Spinal cord (tissue), 10 donors: ENCODE results near the gene HSF4. TPM values are rescaled to one million over a fixed set of nuclear protein-coding genes. Genes with fewer than 3 reads are reported as not detected.
A peak's percentile ranks its signal among the peaks of the same experiment; 100 is the strongest.

Source experiments
- DNase-seq, 6 donors: peaks; one replicate each; pipeline versions ENCODE4 v3.0.0 to v3.0.0-alpha.2; 2013 to 2015; ENCODE audit warnings: low spot score in 6 of 6, low read depth in 4 of 6
- H3K27ac ChIP-seq: one replicate; pipeline ENCODE4 v1.5.1; 2013; ENCODE audit warnings: low read depth, low read length, control low read depth
- H3K27me3 ChIP-seq: one replicate; pipeline ENCODE4 v1.6.1; 2013; ENCODE audit warnings: low read length; ENCODE audit not compliant: control insufficient read depth, insufficient read depth
- H3K36me3 ChIP-seq: one replicate; pipeline ENCODE4 v1.6.1; 2013; ENCODE audit warnings: low read length; ENCODE audit not compliant: control insufficient read depth, insufficient read depth
- H3K4me1 ChIP-seq: one replicate; pipeline ENCODE4 v1.6.1; 2013; ENCODE audit warnings: low read length; ENCODE audit not compliant: control insufficient read depth, insufficient read depth
- H3K4me3 ChIP-seq: one replicate; pipeline ENCODE4 v1.5.1; 2013; ENCODE audit warnings: low read depth, low read length, control low read depth
- H3K9me3 ChIP-seq: one replicate; pipeline ENCODE4 v1.6.1; 2013; ENCODE audit warnings: low read length; ENCODE audit not compliant: control insufficient read depth, insufficient read depth
- WGBS: methylation state at CpG from one replicate; pipeline ENCODE4 v1.1.5; 2013; ENCODE audit warnings: missing lambda C conversion rate; ENCODE audit not compliant: insufficient coverage; 5-methylcytosine and 5-hydroxymethylcytosine counted together
- polyA plus RNA-seq, 2 donors: library from polyadenylated mRNA; unstranded; fragments of 120-200 nt; gene quantifications; one replicate each; pipeline ENCODE4 v1.2.1, GENCODE V29; 2013; ENCODE audit not compliant: insufficient read length in 2 of 2
- total RNA-seq, 2 donors: library from RNA; depleted of rRNA in 1 of 2; stranded (reverse); fragments of 120-200 nt in 1 of 2; fragments of >200 nt in 1 of 2; gene quantifications; one replicate each; pipeline versions ENCODE4 v1.2.3 to v1.2.4, GENCODE V29; 2013 to 2014
- donor health status: healthy.

HSF4 gene
- total and polyA plus RNA-seq, 4 donors: 14.0 to 55.0 (median 41.5) TPM

DNA sequence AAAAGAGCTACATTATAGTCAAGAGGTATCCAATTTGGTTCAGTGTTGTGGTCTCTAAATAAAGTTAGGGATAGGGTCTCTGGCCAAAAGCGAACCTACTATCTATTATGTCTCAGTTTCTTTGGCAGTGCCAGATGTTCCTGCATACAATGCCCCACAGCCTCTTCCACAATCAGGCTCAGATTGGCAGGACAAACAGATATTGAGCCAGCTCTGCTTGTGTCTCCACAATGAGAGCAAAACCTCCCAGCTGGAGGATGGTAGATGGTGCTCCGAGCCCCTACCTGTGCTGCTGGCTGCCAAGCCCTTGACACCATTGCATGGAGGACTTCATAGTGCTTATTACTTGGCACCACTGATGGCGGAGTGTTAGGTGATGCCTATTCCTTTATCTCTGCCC, 35.1 kb upstream of the HSF4 start:
- H3K4me3 ChIP-seq: no peak overlapping the region
- H3K36me3 ChIP-seq: peaks cover 37% of the 10 kb centered on the region
- no peak overlapping the region for H3K27ac ChIP-seq
- peaks cover 4% of the 10 kb centered on the region for H3K4me1 ChIP-seq
- H3K27me3 ChIP-seq: no peaks in the 10 kb centered on the region
- H3K9me3 ChIP-seq: no peaks in the 10 kb centered on the region
- DNase-seq: no peak
- 100% methylated on average over 1 of the region's 3 CpGs for WGBS

DNA sequence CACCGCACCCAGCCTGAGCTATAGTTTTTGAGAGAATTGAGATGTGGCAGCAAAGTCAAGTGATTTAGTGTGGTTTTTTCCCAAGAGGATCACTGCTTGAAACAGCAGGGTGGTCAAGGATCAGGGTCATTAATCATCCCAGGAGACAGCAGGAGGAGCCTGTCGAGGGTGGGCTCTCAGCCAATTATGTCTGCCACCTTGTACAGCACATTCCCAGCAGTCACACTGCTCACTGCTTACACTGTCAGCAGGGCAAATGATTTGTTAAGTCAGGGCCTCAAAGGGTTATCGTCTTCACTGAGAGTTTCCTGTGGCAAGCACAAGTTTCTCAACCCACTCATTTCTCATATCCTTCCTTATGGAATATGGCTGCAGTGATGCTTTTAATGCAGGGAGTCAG, 26.9 kb upstream of the HSF4 start:
- Histone ChIP-seq H3K27me3 (no peaks in the 10 kb centered on the region), H3K4me1 (no peaks in the 10 kb centered on the region), H3K27ac (no peak overlapping the region), H3K36me3 (peaks cover 77% of the 10 kb centered on the region), H3K9me3 (no peaks in the 10 kb centered on the region), H3K4me3 (no peak overlapping the region)
- DNase-seq: no peak
- WGBS: 65% methylated on average over 2 of the region's 3 CpGs

DNA sequence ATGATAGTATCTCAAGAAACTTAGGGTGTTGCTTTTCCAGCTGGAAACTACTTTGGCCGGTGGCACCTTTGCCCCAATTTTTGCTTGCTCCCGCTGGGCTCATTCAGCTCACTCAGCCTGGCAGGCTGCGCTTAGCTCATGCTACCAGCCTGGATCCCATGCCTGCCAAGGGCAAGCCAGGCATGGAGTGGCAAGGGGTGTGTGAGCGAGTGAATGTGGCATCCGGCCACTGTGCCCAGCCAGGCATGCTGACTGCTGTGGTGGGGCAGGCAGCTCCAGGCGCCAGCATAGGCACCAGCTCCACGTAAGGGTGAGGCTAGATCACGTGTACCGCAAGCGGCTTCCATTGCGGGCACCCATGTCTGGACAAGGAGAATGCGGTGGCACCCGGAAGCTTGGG, 23.2 kb upstream of the HSF4 start:
- Histone ChIP-seq H3K27me3 (no peaks in the 10 kb centered on the region), H3K4me1 (no peaks in the 10 kb centered on the region), H3K4me3 (no peak overlapping the region), H3K36me3 (peaks cover 86% of the 10 kb centered on the region), H3K27ac (no peak overlapping the region), H3K9me3 (no peaks in the 10 kb centered on the region)
- 96% methylated on average over 13 of the region's 13 CpGs for WGBS
- DNase-seq: no peak

GRCh38 chr16:67142342-67142741, 22.2 kb upstream of the HSF4 start:
- Histone ChIP-seq H3K9me3 (no peaks in the 10 kb centered on the region), H3K27ac (no peak overlapping the region), H3K36me3 (peaks cover 86% of the 10 kb centered on the region), H3K27me3 (peaks cover 3% of the 10 kb centered on the region), H3K4me3 (no peak overlapping the region), H3K4me1 (peaks cover 6% of the 10 kb centered on the region)
- DNase-seq: no peak
- 94% methylated on average over 9 of the region's 9 CpGs for WGBS

DNA sequence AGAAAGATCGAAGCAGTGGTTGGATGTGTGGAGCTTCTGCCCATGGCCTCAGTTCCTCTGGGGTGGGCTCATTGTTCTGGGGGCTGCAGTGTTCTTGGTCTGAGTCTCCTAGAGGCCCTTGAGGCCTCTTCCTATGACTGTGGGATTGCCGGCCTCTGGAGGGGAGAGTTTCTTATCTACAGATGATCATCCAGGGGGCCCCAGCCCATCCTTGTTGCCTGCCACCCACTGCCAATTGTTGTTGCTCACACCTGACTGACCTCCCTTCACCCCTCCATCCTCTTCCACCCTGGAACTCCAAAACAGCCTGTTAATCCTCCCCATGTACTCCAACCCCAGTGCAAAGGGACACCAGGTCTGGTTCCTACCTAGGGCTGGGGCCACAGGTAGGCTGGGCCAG, 19.6 kb upstream of the HSF4 start:
- peaks cover 14% of the 10 kb centered on the region for H3K4me1 ChIP-seq
- 100% methylated on average over 1 of the region's 2 CpGs for WGBS
- no peak overlapping the region for H3K27ac ChIP-seq
- no peak overlapping the region for H3K4me3 ChIP-seq
- peaks cover 91% of the 10 kb centered on the region for H3K36me3 ChIP-seq
- H3K27me3 ChIP-seq: peaks cover 25% of the 10 kb centered on the region
- no peak for DNase-seq
- H3K9me3 ChIP-seq: no peaks in the 10 kb centered on the region

GRCh38 chr16:67145746-67146145, 18.8 kb upstream of the HSF4 start:
- no peak for DNase-seq
- Histone ChIP-seq H3K36me3 (peaks cover 86% of the 10 kb centered on the region), H3K27me3 (peaks cover 33% of the 10 kb centered on the region), H3K27ac (no peak overlapping the region), H3K4me1 (peaks cover 20% of the 10 kb centered on the region), H3K9me3 (no peaks in the 10 kb centered on the region), H3K4me3 (no peak overlapping the region)
- WGBS: 100% methylated on average over 1 of the region's 2 CpGs

- Histone ChIP-seq H3K27ac (no peak overlapping the region), H3K9me3 (no peaks in the 10 kb centered on the region), H3K36me3 (peaks cover 77% of the 10 kb centered on the region), H3K4me3 (no peak overlapping the region), H3K27me3 (peaks cover 41% of the 10 kb centered on the region), H3K4me1 (peaks cover 30% of the 10 kb centered on the region)
- 94% methylated on average over 5 of the region's 7 CpGs for WGBS
- no peak for DNase-seq
Observed at GRCh38 chr16:67146523-67147357, 17.8 kb upstream of the HSF4 start.

- Histone ChIP-seq H3K4me3 (no peak overlapping the region), H3K27ac (no peak overlapping the region), H3K36me3 (peaks cover 69% of the 10 kb centered on the region), H3K27me3 (peaks cover 44% of the 10 kb centered on the region), H3K9me3 (no peaks in the 10 kb centered on the region), H3K4me1 (peaks cover 30% of the 10 kb centered on the region)
- DNase-seq: peak in 1 of 6 donors; percentile 44
- WGBS: 100% methylated on average over 4 of the region's 4 CpGs
Observed at GRCh38 chr16:67147437-67148140, 17.0 kb upstream of the HSF4 start.

- peaks cover 48% of the 10 kb centered on the region for H3K27me3 ChIP-seq
Observed at GRCh38 chr16:67148221-67148620, 16.3 kb upstream of the HSF4 start.

More at GRCh38 chr16:67148221-67148620, 16.3 kb upstream of the HSF4 start:
- DNase-seq: no peak
- Histone ChIP-seq H3K4me1 (peaks cover 30% of the 10 kb centered on the region), H3K36me3 (peaks cover 62% of the 10 kb centered on the region), H3K27ac (no peak overlapping the region), H3K9me3 (no peaks in the 10 kb centered on the region), H3K4me3 (no peak overlapping the region)
- WGBS: 96% methylated on average over 2 of the region's 2 CpGs
